GM10847 (cell line): ENCODE measurements around the gene CLIC1.

Experiments
- POLR2A ChIP-seq: IDR thresholded peaks from 2 replicates; pipeline ENCODE4 v1.6.1; 2011; ENCODE audit not compliant: insufficient read length; ENCODE audit errors: extremely low read depth

CLIC1 gene

GRCh38 chr6:31760790-31761189, 24.5 kb upstream of the CLIC1 start:
- no peak for TF ChIP-seq POLR2A

- TF ChIP-seq POLR2A, result no peak
Measured at GRCh38 chr6:31758281-31758680, 22.0 kb upstream of the CLIC1 start.

GRCh38 chr6:31752739-31753319, 16.5 kb upstream of the CLIC1 start:
- TF ChIP-seq POLR2A, result no peak

GRCh38 chr6:31750411-31751022, 14.2 kb upstream of the CLIC1 start:
- no peak for TF ChIP-seq POLR2A

- no peak for TF ChIP-seq POLR2A
Measured at GRCh38 chr6:31749301-31750036, 13.1 kb upstream of the CLIC1 start.

- no peak for TF ChIP-seq POLR2A
Measured at GRCh38 chr6:31744422-31744821, 8.1 kb upstream of the CLIC1 start.

- no peak for TF ChIP-seq POLR2A
Measured at GRCh38 chr6:31742894-31743293, 6.6 kb upstream of the CLIC1 start.

- TF ChIP-seq POLR2A, result no peak
Measured at GRCh38 chr6:31741815-31742214, 5.5 kb upstream of the CLIC1 start.

GRCh38 chr6:31740397-31741223, 4.3 kb upstream of the CLIC1 start:
- TF ChIP-seq POLR2A, result no peak

GRCh38 chr6:31739639-31740396, 3.5 kb upstream of the CLIC1 start, which contains the start of gene MSH5:
MSH5 (plus strand) TSS chr6:31740005; CDS start chr6:31740467, 462 bp downstream.
- TF ChIP-seq POLR2A, result peak; percentile 19

GRCh38 chr6:31737991-31738979, 2.0 kb upstream of the CLIC1 start:
- TF ChIP-seq POLR2A, result peak; percentile 19

- no peak for TF ChIP-seq POLR2A
Measured at GRCh38 chr6:31737315-31737990, 1.1 kb upstream of the CLIC1 start.

GRCh38 chr6:31736768-31737314, 511 bp upstream of the CLIC1 start:
- TF ChIP-seq POLR2A, result no peak
